SJCRH30 (cell line): ENCODE results near the gene COPG1. TPM values are rescaled to one million over a fixed set of nuclear protein-coding genes. Genes with fewer than 3 reads are reported as not detected.
"Not testable (repeated sequence)": the region's sequence is repeated elsewhere in the genome, so short reads cannot be mapped to it uniquely, and the experiment has no call there.

Experiments used
- DNase-seq, 2 experiments: peaks; one replicate each; pipeline ENCODE4 v3.0.0-alpha.2; 2015 to 2020
- H3K27ac ChIP-seq: fragments of 250-450 bp; sonication (Bioruptor Pico); 2 replicates; pipeline ENCODE4 v1.5.1; 2020; ENCODE audit warnings: mild to moderate bottlenecking, moderate library complexity
- H3K27me3 ChIP-seq: fragments of 250-450 bp; sonication (Bioruptor Pico); 2 replicates; pipeline ENCODE4 v1.5.1; 2020; ENCODE audit warnings: mild to moderate bottlenecking, moderate library complexity
- H3K36me3 ChIP-seq: fragments of 250-450 bp; sonication (Bioruptor Pico); 2 replicates; pipeline ENCODE4 v1.5.1; 2020; ENCODE audit warnings: mild to moderate bottlenecking, moderate library complexity
- H3K4me1 ChIP-seq: fragments of 250-450 bp; sonication (Bioruptor Pico); 2 replicates; pipeline ENCODE4 v1.5.1; 2020; ENCODE audit warnings: mild to moderate bottlenecking, moderate library complexity
- H3K4me3 ChIP-seq: fragments of 250-450 bp; sonication (Bioruptor Pico); 2 replicates; pipeline ENCODE4 v1.5.1; 2020; ENCODE audit warnings: mild to moderate bottlenecking, moderate library complexity
- H3K9me3 ChIP-seq: fragments of 250-450 bp; sonication (Bioruptor Pico); replicated peaks from 2 replicates; pipeline ENCODE4 v1.5.1; 2020; ENCODE audit warnings: mild to moderate bottlenecking, moderate library complexity
- total RNA-seq: library from RNA; depleted of rRNA; stranded (reverse); fragments of >200 nt; shearing (Covaris generic); gene quantifications from 2 replicates; pipeline ENCODE4 v1.2.3, GENCODE V29; 2014

The COPG1 gene
- total RNA-seq, 1 experiment from 2014 or later, result 89.5 TPM

DNA sequence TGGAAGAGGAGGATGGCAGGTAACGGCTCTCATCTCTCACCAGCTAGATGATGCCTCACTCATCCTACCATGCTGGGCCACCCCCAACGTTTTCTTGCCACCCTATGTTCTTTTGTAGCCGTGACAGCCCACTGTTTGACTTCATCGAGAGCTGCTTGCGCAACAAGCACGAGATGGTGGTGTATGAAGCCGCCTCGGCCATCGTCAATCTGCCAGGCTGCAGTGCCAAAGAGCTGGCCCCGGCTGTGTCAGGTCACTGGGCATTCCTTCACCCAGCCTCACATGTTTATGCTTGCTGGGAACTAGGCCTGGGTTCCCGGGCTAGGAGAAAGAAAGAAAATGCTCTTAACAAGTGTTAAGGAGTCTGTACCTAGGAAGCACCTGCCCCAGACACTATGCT is 8.2 kb downstream of the COPG1 start:
- Histone ChIP-seq H3K4me3 (no peak overlapping the region), H3K27ac (no peak overlapping the region), H3K4me1 (no peaks in the 10 kb centered on the region), H3K9me3 (no peaks in the 10 kb centered on the region), H3K27me3 (no peaks in the 10 kb centered on the region), H3K36me3 (peaks cover 58% of the 10 kb centered on the region)
- no peak for DNase-seq

DNA sequence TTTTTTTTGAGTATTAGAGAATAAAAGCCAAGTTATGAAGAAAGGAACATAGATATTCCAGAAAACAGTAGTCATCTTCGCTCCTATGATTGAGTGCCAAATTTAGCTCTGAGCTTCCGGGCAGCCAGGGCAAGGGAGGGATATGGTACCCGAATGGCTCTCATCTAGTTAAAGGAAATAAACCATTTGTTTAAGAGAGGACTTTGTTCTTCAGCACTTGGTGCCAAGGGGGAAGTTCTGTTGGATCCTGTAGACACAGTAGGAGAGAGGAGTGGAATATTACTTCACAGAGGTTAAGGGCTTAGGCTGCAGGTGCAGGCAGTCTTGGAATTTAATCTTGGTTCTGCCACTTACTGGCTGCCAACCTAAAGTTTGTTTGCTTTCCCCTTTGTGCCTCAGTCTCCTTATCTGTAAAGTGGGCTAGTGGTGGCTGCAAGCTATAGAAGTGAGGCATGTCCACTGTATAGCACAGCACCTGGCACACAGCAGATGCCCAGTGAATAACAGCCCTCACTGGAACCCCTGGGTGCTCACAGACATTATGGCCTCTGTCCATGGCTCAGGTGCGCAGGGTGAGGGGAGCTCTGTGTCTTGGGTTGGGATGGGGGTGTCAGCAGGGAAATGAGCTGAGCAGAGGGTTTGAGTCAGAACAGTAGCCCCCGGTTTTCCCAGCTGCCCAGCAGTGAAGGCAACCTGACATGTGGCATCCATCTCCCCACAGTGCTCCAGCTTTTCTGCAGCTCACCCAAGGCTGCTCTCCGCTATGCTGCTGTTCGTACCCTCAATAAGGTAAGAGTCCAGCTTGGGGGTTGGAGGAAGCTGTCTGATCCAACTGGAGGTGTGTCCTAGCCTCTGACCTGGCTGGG is 10.4 kb downstream of the COPG1 start:
- no peak for DNase-seq
- Histone ChIP-seq H3K4me3 (no peak overlapping the region), H3K4me1 (no peaks in the 10 kb centered on the region), H3K9me3 (no peaks in the 10 kb centered on the region), H3K27me3 (no peaks in the 10 kb centered on the region), H3K36me3 (peaks cover 65% of the 10 kb centered on the region), H3K27ac (no peak overlapping the region)

DNA sequence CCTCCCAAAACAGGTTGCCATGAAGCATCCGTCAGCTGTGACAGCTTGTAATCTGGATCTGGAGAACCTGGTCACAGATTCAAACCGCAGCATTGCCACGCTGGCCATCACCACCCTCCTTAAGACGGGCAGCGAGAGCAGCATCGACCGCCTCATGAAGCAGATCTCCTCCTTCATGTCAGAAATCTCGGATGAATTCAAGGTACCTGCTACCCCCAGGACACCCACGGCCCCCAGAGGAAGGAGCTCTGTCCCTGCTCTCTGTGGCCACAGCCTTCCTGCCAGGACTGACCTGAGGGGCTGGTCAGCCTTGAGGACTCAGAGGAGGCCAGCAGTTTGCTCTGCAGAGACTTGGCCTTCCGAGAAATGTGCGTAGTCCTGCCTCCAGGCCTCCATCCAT is 11.2 kb downstream of the COPG1 start:
- no peaks in the 10 kb centered on the region for H3K9me3 ChIP-seq
- H3K4me3 ChIP-seq, result no peak overlapping the region
- no peak overlapping the region for H3K27ac ChIP-seq
- H3K4me1 ChIP-seq, result no peaks in the 10 kb centered on the region
- H3K36me3 ChIP-seq, result peaks cover 69% of the 10 kb centered on the region
- no peaks in the 10 kb centered on the region for H3K27me3 ChIP-seq
- no peak for DNase-seq

DNA sequence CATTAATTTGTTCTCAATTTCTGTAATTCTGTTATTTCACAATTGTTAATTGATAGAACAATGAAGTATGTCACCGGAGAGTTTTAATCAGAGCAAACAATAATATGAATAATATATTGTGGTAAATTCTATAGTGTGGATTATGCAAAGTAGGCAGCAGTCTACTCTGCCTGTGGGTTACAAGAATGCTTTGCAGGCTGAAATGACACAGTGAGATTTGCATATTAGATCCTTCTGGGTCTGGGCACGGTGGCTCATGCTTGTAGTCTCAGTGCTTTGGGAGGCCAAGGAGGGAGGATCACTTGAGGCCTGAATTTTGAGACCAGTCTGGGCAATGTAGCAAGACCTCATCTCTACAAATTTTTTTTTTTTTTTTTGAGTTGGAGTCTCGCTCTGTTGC is 12.5 kb downstream of the COPG1 start:
- Histone ChIP-seq H3K27ac (no peak overlapping the region), H3K36me3 (peaks cover 70% of the 10 kb centered on the region), H3K9me3 (no peaks in the 10 kb centered on the region), H3K27me3 (no peaks in the 10 kb centered on the region), H3K4me3 (no peak overlapping the region), H3K4me1 (no peaks in the 10 kb centered on the region)
- no peak for DNase-seq

DNA sequence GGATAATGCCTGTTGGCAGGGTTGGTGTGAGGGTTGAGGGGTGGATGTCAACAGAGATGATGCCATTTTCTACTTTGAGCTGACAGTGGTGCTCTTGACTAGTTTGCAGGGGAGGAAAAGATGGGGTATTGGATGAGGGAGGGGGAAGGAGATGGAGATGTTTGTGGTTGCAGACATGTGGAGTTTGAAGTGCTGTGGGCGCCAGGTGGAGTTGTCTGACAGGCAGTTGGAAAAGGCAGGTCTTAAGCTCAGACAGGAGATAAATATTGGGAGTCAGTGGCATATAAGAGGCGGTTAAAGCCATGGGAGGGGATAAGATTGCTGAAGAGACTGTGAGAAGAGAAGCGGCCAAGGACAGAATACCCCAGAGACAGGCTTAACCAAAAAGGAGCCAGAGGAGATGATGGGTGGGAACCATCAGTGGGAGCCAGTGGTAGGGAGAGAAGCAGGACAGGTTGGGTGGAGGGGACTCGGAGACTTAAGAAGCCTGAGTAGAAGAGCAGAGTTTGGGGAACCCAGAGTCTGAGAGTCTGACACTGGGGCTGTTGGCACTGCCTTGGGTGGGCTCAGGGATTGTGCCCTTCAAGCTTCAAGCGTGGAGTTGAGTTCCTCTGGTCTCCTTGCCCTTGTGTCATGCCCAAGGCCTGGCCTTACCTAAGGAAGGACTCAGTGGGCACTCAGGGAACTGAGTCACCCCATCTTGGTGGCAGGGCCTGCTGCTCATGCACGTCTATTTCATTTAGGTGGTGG is 13.9 kb downstream of the COPG1 start:
- no peak overlapping the region for H3K27ac ChIP-seq
- no peak for DNase-seq
- H3K9me3 ChIP-seq, result no peaks in the 10 kb centered on the region
- H3K27me3 ChIP-seq, result no peaks in the 10 kb centered on the region
- H3K4me1 ChIP-seq, result no peaks in the 10 kb centered on the region
- H3K4me3 ChIP-seq, result no peak overlapping the region
- peaks cover 73% of the 10 kb centered on the region for H3K36me3 ChIP-seq

DNA sequence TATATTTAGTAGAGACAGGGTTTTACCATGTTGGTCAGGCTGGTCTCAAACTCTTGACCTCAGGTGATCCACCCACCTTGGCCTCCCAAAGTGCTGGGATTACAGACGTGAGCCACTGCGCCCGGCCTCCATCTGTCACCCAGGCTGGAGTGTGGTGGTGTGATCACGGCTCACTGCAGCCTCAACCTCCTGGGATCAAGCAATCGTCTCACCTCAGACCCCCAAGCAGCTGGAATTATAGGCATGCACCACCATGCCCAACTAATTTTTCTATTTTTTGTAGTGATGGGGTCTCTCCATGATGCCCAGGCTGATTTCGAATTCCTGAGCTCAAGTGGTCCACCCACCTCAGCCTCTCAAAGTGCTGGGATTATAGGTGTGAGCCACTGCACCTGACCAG is 15.6 kb downstream of the COPG1 start:
- not testable (repeated sequence) for H3K4me1 ChIP-seq, H3K27ac ChIP-seq, H3K9me3 ChIP-seq, DNase-seq, H3K4me3 ChIP-seq, H3K27me3 ChIP-seq
- peaks cover 80% of the 10 kb centered on the region for H3K36me3 ChIP-seq

DNA sequence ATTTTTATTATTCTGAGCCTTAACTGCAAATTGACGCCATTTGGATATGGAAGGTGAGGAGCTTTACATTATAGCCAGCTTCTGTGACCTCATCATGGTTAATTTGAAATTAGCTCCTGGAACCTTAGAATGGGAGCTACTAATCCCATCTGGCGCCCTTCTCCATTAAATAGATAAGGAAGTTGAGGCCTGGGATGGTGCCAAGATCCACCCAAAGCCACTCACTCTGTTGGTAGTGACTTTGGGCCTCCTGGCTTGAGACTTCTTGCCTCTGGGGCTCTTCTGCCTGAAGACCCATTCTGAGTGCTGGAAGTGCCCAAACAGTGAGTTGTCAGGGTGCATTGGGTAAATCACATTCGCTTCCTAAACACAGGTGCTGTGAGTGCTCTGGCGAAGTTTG is 17.2 kb downstream of the COPG1 start:
- Histone ChIP-seq H3K9me3 (no peaks in the 10 kb centered on the region), H3K27me3 (no peaks in the 10 kb centered on the region), H3K27ac (no peak overlapping the region), H3K36me3 (peaks cover 82% of the 10 kb centered on the region), H3K4me1 (no peaks in the 10 kb centered on the region), H3K4me3 (no peak overlapping the region)
- DNase-seq, result no peak

DNA sequence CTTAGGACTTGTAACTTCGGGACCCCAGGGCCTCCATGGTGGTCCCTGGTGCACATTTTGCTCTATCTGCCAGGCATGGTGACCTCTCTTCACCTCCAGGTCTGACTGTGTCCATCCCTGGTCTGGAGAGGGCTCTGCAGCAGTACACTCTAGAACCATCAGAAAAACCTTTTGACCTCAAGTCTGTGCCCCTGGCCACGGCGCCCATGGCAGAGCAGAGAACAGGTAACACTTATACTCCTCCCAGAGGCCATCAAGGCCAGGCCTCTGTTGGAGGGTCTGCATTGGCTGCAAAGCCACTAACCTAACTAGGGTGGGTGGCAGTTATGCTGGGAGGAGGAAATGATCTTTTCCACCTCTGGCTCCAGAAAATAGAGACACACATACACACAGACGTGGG is 19.0 kb downstream of the COPG1 start:
- Histone ChIP-seq H3K27me3 (no peaks in the 10 kb centered on the region), H3K4me1 (no peaks in the 10 kb centered on the region), H3K36me3 (peaks cover 93% of the 10 kb centered on the region), H3K9me3 (no peaks in the 10 kb centered on the region), H3K27ac (no peak overlapping the region), H3K4me3 (no peak overlapping the region)
- no peak for DNase-seq

DNA sequence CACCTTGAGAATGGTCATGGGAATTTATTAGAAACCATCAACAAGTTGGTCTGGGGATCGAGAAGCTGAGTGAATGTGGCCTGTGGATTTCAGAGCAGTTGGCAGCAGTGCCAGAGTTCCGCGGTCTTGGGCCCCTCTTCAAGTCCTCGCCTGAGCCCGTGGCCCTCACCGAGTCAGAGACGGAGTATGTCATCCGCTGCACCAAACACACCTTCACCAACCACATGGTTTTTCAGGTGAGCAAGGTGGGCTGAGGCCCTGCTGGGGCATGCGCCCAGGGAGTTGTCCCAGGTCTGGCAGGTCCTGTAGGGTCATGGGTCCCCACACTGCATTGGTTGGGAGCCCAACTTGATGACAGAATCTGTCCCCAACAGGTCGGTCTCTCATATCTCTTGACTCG is 22.3 kb downstream of the COPG1 start:
- H3K27ac ChIP-seq, result no peak overlapping the region
- no peaks in the 10 kb centered on the region for H3K9me3 ChIP-seq
- H3K36me3 ChIP-seq, result peaks cover 85% of the 10 kb centered on the region
- DNase-seq, result no peak
- H3K4me1 ChIP-seq, result peaks cover 3% of the 10 kb centered on the region; the same call in 1 of the 2 replicates
- H3K27me3 ChIP-seq, result no peaks in the 10 kb centered on the region
- no peak overlapping the region for H3K4me3 ChIP-seq

DNA sequence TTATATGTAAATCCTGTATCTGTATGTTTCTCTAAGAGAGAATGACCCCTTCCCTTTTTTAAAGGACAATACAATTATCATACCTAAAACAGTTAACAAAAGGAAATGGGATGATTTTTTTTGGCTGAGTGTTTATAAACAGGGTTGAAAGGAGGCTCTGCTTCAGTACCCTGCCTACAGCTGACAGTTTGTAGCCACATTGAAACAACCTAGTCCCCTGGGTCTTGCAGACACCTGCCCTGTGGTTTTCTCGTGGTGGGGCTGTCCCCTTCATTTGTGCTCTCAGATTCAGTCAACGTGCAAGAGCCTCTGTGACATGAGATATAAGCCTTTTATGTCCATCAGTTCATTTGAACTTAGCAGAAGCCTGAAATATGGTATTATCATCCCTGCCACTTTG is 27.0 kb downstream of the COPG1 start:
- peaks cover 9% of the 10 kb centered on the region for H3K4me1 ChIP-seq
- peak; percentile 11 to 30 for DNase-seq
- no peaks in the 10 kb centered on the region for H3K27me3 ChIP-seq
- no peak overlapping the region for H3K27ac ChIP-seq
- H3K9me3 ChIP-seq, result no peaks in the 10 kb centered on the region
- peaks cover 41% of the 10 kb centered on the region for H3K36me3 ChIP-seq
- no peak overlapping the region for H3K4me3 ChIP-seq

DNA sequence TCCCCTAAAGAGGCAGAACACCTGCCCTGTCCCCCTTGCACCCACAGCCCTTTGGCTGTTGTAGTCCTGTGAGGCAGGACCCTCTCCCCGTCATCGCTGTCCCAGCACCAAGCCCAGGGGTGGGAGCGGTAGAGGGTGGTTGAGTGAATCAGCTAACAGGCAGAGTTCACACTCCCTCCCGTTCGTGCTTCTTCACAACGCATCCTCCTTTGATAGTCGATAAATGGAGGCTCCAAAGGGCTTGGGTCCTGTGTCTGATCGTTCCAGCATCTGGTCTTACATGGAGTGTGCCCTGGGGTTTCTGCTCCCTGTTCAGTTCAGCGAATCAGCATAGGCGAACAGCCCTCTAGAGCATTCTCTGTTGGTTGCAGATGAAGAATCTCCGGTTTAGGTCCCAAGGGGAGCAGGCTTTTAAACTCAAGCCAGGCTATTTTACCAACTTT is 28.4 kb downstream of the COPG1 start:
- peaks cover 9% of the 10 kb centered on the region for H3K4me1 ChIP-seq
- H3K27ac ChIP-seq, result peak overlapping the region; percentile 81
- peaks cover 27% of the 10 kb centered on the region for H3K36me3 ChIP-seq
- H3K9me3 ChIP-seq, result no peaks in the 10 kb centered on the region
- H3K27me3 ChIP-seq, result no peaks in the 10 kb centered on the region
- DNase-seq, result peak in 1 of 2 experiments; percentile 36
- peak overlapping the region; percentile 87 for H3K4me3 ChIP-seq

DNA sequence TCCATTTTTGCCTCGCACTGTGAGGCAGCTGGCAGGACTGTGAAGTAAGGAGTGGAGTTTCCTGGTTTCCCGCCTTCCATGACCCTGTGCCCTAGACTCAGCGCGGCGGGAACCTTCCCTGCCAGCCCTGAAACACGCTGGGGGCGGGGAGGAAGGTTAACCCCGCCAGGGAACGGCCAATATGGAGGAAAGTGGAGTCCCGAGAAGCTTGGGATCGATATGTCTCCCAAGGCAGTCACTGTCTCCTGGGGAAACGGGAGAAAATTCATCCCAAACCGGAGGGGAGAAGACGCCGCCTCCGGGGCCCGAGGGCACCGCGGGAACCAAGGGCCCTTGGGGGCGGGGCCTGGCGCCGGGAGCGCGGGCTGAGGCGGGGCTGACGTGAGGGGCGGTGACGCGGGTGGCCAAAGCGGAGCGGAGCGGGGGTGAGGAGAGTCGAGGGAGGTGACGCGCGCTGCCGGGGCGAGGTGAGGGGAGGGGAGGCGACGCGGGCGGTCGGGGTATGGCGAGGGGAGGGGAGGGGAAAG is 29.1 kb downstream of the COPG1 start, which contains the start of gene HMCES:
Gene HMCES (plus strand): TSS at position 432 of the 527 bp plus-strand sequence. CDS start 863 bp downstream, outside the sequence.
- peak within 1 kb of the TSS; percentile 87 for H3K4me3 ChIP-seq
- peak within 1 kb of the TSS; percentile 81 for H3K27ac ChIP-seq
- peak; percentile 93 for DNase-seq
- H3K27me3 ChIP-seq, result no peaks in the 10 kb centered on the region
- peaks cover 21% of the 10 kb centered on the region for H3K36me3 ChIP-seq
- H3K4me1 ChIP-seq, result peaks cover 9% of the 10 kb centered on the region
- no peaks in the 10 kb centered on the region for H3K9me3 ChIP-seq

DNA sequence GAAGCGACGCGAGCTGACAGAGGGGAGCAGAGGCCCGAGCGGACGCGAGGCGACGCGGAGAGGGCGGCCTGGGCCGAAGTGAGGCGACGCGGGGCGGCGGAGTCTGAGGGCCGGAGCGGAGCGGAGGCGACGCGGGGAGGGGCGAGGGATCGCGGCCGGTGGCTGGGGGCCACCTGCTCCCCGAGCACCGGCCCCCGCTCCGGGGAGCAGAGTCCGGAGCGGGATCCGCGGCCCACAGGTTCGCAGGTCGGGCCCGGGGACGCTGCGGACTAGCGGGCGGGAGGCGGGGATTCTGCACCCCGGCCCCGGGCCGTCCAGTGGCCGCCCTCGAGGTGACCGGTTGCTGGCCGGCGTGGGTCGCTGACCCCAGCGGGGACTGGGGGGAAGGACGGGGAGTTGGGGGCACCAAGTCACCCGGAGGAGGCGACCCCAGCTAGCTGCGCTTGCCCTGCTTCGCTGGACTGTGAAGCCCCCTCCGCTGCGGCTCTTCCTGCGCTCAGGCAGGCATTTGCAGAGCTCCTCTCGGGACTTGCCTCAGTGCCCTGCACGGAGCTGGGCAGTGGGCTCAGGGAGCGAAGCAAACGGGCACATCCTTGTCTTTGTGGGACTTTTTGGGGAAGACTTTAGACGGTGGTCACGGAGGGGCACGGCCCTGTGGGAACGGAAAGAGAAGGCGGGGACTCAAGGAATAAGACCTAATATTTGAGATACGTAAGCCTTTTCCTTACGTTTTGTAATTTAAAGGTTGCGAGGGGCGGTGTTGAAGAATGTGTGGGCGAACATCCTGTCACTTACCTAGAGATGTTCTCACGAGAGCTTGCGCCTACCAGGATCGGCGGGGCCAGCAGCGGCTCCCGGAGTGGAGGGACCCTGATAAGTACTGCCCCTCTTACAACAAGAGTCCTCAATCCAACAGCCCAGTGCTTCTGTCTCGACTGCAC is 29.8 kb downstream of the COPG1 start:
- peak; percentile 59 to 60 for DNase-seq
- H3K36me3 ChIP-seq, result peaks cover 19% of the 10 kb centered on the region
- H3K27me3 ChIP-seq, result no peaks in the 10 kb centered on the region
- peak overlapping the region; percentile 87 for H3K4me3 ChIP-seq
- peak overlapping the region; percentile 81 for H3K27ac ChIP-seq
- H3K9me3 ChIP-seq, result no peaks in the 10 kb centered on the region
- peaks cover 9% of the 10 kb centered on the region for H3K4me1 ChIP-seq

DNA sequence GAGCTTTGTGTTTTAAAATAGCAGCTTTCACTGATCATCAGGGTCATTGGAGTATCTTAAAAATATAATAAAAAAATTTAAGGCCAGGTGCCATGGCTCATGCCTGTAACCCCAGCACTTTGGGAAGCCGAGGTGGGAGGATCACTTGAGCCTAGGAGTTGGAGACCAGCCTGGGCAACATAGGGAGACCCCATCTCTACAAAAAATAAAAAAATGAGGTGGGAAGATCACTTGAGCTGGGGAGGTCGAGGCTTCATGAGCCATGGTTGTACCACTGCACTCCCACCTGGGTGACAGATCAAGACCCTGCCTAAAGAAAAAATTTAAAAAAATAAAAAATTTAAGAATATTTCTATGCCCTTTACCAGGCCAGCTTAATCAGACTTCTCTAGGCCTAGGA is 30.8 kb downstream of the COPG1 start:
- Histone ChIP-seq H3K27ac (no peak overlapping the region), H3K36me3 (peaks cover 12% of the 10 kb centered on the region), H3K27me3 (no peaks in the 10 kb centered on the region), H3K4me3 (peak overlapping the region; percentile 87), H3K9me3 (no peaks in the 10 kb centered on the region), H3K4me1 (peaks cover 9% of the 10 kb centered on the region)
- no peak for DNase-seq
